ENCODE measurements around the gene APBB2.
"Not testable (repeated sequence)": the region's sequence is repeated elsewhere in the genome, so short reads cannot be mapped to it uniquely, and the experiment has no call there.

The APBB2 gene

GRCh38 chr4:40931841-40932240 is 282.5 kb downstream of the APBB2 start:
- no peak for DNase-seq

DNA sequence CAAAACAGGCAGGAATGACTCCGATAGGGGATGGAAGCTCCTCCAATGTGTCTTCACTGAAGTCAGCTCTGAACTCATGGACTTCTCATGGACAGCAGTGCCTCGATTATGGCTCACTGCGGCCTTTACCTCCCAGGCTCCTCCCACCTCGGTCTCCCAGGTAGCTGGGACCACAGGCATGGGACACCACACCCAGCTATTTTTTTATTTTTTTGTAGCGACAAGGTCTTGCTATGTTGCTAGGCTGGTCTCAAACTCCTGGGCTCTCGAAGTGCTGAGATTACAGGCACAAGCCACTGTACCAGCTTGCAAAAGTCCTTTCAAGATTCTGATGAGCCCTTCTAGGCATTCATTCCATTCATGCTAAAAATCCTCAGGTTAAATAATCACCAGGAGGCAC is 283.1 kb downstream of the APBB2 start:
- no peak for DNase-seq

DNA sequence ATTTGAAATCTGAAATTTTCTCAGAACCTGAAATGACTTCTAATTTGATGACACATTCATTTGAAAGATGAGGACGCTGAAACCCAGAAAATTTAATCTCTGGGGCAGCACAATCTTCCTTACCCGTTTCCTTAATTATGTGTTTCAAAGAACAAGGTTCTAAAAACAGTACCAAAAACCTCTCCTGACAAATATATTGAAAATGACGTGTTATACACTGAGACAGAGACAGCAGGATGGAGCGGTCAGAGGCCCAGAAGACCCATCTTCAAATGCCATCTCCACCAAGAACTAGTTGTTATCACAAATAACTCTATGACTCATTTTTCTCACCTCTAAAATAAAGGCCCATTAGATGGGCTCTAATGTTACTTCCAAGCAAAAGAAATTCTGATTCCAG is 287.3 kb downstream of the APBB2 start:
- no peak for DNase-seq

DNA sequence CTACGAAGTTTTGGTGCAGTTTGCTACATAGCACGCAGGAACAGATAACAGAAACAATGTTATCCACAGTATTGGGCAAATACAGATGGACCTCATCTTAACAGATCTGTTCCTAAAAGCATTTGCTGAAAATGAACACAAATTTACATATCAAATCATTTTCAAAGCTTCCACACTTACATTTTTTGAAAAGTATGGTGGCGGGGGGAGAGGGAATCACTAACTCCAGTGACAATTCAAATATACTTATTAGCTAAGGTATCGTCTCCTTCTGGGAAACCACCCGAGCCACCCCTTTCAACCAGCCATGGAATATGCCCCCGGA is 289.6 kb downstream of the APBB2 start:
- DNase-seq, result no peak

DNA sequence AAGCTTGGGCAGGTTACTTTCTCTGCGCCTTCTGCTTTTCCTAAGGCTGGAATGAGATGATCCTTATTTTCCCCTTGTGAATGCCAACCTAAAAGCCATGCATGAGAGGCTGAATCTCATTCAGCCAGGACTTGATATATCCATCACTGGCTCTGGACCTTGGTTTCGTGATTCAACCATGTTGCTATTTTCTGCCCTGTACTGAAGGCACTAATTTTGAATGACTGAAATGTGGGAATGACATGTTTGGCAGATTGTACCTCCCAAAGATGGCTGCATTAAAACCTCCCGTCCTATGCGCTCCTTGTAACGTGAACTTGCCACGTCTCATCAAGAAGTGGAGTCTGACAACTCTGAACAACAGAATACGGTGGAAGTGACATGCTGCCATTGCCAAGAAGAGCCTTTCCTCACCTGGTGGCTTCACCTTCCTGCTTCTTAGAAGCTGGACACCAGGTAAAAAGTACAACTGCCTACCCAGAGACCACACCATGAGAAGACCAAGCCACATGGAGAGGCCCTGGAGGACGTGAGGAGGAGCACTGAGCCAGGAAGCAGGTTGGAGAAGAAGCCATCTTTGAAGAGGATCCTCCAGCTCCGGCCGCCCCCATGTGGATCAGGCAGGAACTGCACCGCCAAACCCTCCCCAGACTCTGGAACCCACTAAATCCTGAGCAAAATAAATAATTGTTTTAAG is 290.1 kb downstream of the APBB2 start:
- peak; percentile 51 to 68 (median 51) for DNase-seq

- DNase-seq, result no peak
Measured at GRCh38 chr4:40923316-40924095, 290.8 kb downstream of the APBB2 start.

DNA sequence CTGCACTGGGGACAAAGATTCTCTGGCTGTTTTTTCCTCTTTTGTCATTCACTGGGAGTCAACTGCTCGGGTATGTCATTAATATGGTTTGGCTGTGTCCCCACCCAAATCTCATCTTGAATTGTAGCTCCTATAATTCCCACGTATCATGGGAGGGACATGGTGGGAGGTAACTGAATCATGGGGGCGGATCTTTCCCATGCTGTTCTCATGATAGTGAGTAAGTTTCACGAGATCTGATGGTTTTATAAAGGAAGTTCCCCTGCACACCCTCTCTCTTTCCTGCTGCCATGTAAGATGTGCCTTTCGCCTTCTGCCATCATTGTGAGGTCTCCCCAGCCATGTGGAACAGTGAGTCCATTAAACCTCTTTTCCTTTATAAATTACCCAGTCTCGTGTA is 294.4 kb downstream of the APBB2 start:
- DNase-seq, result not testable (repeated sequence)

- peak in 1 of 3 experiments; percentile 7 for DNase-seq
Measured at GRCh38 chr4:40918330-40918729, 296.0 kb downstream of the APBB2 start.

DNA sequence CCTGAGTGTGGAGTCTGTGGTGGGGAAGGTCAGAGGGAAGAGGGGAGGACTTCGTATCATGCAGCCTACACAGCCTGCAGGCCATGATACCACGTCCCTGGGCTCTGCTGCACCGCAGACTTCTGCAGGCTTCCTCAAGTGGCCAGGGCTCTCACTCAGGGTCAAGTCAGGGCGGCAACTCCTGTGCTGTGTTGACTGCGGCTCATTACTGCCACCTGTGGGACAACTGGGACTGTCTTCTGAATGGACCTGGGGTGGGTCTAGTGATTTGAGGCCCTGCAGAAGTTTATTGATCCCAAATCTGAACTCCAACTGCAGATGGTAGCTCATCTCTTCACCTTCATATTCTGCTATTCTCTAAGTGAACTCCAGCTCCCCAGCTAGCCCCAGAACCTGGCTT is 297.5 kb downstream of the APBB2 start:
- peak; percentile 9 to 47 (median 14) for DNase-seq

DNA sequence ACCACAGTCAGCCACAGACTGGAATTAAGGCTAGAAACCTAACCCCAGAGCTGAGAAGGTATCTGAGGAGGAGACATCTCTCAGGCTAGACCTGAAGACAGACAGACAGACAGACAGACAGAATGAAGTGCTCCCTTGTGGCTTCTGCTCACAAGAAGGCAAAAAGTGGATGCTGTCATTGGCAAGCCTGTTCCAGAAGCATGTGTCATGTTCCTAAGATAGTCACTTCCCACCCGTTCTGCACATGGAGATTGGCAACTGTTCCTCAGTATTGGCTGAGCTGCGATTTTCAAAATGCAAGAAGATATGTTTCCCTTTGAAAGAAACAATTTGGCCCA is 298.2 kb downstream of the APBB2 start:
- DNase-seq, result no peak

DNA sequence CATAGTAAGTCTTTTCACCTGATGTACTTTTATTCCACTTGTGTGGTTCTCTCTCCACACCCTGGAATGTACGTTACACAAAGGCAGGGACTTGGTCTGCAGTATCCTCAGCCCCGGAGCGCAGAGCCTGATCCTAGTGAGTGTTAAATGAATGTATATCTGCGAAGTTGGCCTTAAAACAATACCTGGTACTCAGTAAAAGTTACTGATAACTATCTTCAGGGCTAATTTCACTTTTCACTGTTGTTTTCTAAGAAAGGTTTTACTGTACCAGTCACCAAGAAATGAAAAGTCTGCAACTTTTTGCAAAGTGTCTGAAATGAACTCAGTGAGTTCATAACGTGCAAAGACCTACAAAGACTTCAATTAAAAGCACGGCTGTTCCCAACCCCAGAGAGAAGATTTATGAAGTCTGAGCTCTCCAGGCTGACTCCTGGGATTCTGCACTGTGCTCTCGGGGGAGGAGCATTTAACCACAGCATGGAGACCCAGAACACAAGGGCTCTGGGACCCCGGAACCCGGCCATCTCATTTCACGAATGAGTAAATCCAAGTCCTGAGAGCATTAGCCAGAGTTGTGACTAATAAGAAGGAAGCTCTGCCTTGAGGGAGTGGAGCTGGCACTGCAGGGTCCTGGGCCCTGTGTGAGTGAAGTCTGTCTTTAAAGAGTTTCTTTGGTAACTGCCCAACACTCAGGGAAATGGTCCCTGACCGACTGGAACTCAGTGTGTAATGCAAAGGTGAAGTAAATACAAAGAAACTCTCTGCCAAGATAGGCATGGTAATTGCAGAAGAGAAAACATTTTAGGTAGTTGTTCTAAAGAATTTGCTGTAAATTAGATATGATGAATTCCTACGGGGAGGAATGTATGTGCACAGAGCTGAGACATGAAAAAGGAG is 298.8 kb downstream of the APBB2 start:
- no peak for DNase-seq

GRCh38 chr4:40912460-40913184 is 301.7 kb downstream of the APBB2 start:
- DNase-seq, result no peak

DNA sequence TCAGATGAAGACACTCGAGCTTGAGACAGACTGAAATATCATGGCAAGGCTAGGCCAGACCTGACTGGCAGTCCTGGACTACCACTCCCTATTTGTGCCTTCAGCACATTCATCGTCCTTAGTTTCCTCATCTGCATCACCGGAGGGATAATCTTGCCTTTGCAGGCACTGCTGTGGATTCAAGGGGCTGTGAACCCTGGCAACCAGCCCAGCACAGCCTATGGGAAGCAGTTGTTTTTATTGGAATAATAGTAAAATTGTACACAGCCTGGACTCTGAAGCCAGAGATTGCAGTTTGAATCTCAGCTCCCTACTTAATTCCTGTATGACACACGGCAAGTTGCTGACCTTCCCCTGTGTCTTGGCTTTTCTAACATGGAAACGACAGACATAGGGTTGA is 303.6 kb downstream of the APBB2 start:
- DNase-seq, result no peak

- DNase-seq, result peak in 1 of 3 experiments; percentile 88
Measured at GRCh38 chr4:40909363-40909876, 304.9 kb downstream of the APBB2 start.

DNA sequence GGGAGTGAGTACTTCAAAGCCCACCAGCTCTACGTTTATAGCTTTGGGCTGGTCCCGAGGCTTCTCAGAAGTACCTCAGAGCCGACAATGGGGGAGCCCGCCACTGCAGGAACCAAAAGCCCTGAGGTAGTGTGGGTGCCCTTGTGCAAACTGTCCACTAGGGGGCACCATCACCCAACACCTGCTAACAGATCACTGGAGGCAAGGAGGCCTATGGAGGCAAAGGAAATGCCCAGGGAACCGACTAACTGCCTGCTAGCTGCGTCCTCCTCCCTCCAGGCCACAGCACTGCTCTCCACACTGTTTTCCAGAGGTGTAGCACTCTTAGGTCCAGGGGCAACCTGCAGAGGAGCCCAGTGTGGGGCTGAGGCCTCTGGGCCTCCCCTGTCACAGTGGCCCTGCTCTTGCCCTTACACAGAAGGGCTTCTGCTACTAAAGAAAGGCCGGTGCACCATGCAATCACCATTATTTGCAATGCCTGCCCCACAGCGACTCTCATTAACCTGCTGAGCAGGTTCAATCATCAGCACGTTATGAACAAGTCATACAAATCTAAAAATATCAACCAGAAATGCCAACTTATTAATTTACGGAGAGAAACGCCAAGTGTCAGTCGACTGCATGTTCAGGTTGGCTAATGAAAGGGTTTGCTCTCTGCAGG is 305.5 kb downstream of the APBB2 start:
- peak; percentile 81 to 95 (median 89) for DNase-seq

DNA sequence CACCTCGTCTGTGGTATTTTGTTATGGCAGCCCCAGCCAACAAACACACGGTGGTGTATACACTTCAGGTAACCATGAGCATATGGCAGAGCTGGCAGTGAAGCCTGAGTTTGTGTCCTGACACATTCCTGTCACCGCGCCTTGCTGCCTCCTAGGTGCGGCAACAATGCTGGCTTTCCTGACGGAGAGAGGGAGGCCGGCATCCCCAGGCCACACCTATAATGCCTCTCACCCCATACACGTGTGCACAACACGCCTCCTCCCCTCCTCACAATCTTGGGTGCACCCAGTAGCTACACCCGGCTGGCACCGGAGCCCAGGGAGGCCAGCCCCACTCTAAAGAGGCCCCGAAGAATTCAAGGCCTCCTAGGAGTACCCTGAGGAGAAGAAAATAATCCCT is 306.0 kb downstream of the APBB2 start:
- peak in 2 of 3 experiments; percentile 75 to 80 for DNase-seq

GRCh38 chr4:40905414-40905813 is 308.9 kb downstream of the APBB2 start:
- DNase-seq, result no peak

GRCh38 chr4:40900531-40900930 is 313.8 kb downstream of the APBB2 start:
- DNase-seq, result not testable (repeated sequence)

- DNase-seq, result peak; percentile 61 to 93 (median 87)
Measured at GRCh38 chr4:40897557-40898203, 316.7 kb downstream of the APBB2 start.

GRCh38 chr4:40890764-40891163 is 323.6 kb downstream of the APBB2 start:
- no peak for DNase-seq

DNA sequence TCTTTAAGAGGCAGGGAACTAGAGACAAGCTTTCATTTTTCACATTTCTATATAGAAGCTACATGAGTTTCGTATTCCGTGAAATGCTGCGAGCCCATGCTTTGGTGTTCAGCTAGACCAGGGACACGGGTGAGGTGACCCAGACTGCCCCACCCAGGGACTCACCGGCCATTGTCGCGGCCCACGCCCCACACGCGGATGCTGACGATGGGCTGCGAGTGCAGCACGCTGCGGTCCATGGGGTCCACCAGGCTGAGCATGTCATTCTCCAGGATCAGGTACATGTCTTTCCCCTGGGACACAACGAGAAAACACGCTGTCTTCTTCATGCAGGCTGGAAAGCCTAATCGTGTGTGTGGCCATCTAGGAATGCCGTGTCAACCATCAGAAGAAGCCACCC is 324.1 kb downstream of the APBB2 start:
- no peak for DNase-seq

DNA sequence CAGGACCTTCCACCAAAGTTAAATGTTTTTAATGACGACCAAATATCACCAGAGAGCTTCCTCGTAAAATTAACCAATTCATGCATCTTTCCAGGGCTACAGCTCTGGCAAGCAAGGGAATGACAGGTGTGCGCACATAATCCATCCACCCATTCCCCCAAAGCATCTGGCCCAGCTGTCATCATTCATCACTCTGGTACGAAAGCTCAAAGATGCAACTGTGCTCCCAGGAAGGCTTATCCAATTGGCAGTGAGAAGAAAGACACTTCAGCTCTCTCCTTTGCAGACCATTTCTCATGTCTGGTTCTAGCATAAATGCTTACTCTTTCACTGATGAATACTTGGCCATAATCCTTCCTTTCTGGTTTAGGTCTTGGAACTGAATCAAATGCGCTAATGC is 325.4 kb downstream of the APBB2 start:
- DNase-seq, result no peak

All from NCI-H1417 (cell line).